Endothelial cell of hepatic sinusoid (primary cell): ENCODE data around the gene PHRF1.
"Not testable (repeated sequence)": the region's sequence is repeated elsewhere in the genome, so short reads cannot be mapped to it uniquely, and the experiment has no call there.

Source experiments
- in situ Hi-C: cut with HindIII; loops from 2 replicates; pipeline ENCODE4 v1.10.0; 2017; ENCODE audit warnings: low sequenced_read_pairs

Gene PHRF1

DNA sequence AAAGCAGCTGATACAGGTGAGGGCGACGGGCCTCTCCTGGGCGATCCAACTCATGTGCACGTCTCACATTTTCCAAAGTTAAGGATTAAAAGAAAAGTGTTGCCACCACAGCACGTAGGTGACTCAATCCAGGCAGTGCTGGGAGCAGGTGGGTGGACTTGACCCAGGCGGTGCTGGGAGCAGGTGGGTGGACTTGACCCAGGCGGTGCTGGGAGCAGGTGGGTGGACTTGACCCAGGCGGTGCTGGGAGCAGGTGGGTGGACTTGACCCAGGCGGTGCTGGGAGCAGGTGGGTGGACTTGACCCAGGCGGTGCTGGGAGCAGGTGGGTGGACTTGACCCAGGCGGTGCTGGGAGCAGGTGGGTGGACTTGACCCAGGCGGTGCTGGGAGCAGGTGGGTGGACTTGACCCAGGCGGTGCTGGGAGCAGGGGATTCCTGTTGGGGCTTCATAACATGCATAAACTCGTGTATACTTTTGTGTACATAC lies 71.4 kb downstream of the PHRF1 start:
- in situ Hi-C loops = not testable (repeated sequence)

DNA sequence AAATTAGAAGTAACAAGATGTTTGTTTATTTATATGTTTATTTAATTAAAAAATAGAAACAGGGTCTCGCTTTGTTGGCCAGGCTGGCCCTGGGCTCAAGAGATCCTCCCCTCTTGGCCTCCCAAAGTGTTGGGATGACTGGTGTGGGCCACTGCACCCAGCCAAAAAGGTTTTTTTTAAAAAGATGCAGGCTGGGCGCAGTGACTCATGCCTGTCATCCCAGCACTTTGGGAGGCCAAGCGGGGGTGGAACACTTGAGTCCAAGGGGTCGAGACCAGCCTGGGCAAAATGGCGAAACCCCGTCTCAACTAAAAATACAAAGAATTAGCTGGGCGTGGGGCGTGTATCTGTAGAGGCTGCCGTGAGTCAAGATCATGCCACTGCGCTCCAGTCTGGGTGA lies 74.2 kb downstream of the PHRF1 start:
- in situ Hi-C loops = loop anchor here (25.0 kb wide), 1 partner anchor 112 kb away; no protein-coding TSS in a partner anchor

DNA sequence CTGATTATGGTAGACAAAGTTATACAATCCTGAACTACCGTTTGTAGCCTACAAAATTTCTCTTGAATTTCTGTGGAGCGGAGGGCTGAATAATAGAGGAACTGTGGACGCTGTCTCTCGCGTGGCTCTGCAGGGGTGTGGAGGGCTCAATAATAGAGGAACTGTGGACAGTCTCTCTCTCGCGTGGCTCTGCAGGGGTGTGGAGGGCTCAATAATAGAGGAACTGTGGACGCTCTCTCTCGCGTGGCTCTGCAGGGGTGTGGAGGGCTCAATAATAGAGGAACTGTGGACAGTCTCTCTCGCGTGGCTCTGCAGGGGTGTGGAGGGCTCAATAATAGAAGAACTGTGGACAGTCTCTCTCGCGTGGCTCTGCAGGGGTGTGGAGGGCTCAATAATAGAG lies 76.9 kb downstream of the PHRF1 start:
- in situ Hi-C loops = loop anchor here (25.0 kb wide), 1 partner anchor 109 kb away; no protein-coding TSS in a partner anchor

DNA sequence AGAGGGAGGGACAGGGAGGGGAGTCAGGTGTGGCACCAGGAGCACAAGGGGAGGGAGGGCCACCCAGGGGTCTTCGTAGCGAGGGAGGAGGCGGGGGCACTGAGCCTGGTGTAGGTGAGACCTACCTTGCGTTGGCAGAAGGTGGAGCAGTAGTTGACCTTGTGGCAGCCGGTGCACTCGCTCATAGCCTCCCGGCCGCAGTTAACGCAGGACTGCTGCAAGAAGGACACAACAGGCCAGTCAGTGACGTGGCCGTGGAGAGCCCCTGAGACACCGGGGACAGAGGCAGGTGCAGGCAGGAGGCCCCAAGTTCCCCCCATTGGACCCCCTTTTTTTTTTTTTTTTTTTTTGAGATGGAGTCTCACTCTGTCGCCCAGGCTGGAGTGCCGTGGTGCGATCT lies 77.6 kb downstream of the PHRF1 start:
- in situ Hi-C loops = loop anchor here (25.0 kb wide), 1 partner anchor 108 kb away; no protein-coding TSS in a partner anchor

DNA sequence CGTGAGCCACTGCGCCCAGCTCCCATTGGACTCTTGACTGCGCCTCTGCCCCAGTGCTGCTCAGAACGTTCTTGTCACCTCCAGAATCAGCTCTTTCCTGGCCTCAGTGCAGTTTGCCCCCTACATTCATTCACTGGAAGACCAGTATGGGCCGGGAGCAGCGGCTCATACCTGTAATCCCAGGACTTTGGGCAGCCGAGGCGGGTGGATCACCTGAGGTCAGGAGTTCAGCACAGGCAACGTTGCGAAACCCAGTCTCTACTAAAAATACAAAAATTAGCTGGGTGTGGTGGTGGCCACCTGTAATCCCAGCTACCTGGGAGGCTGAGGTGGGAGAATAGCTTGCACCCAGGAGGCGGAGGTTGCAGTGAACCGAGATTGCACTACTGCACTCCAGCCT lies 78.2 kb downstream of the PHRF1 start:
- in situ Hi-C loops = loop anchor here (25.0 kb wide), 1 partner anchor 108 kb away; no protein-coding TSS in a partner anchor

DNA sequence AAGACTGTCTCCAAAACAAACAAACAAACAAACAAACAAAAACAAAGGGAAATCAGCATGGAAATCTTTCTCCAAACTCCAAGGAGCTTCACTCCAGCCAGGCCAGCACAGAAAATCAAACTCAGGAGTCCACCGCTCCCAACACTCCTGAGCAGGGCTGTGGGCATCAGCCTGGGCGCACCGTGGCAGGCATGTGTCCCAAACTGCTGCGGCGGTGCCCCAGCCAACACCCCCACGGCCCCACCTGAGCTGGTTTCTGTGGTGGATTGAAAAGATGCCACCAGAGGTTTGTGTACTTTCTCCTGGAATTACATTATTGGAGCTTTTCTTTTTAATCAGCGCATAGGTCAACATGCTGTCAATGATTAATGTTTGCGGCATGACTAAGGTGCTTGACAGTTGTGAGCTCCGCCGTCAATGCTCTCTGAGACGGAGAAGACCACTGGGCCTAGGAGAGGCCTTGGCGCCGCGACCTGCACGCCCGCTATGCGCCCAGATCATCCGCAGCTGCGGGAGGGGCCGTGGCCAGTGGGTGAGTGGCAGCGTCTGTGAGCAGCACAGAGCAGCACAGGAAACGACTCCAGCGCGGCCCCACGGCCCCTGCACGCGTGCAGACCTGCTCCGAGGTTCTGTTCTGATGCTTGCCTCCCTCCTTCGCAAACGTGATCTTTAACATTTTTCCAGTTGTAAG lies 78.9 kb downstream of the PHRF1 start:
- in situ Hi-C loops = loop anchor here (25.0 kb wide), 1 partner anchor 107 kb away; no protein-coding TSS in a partner anchor

DNA sequence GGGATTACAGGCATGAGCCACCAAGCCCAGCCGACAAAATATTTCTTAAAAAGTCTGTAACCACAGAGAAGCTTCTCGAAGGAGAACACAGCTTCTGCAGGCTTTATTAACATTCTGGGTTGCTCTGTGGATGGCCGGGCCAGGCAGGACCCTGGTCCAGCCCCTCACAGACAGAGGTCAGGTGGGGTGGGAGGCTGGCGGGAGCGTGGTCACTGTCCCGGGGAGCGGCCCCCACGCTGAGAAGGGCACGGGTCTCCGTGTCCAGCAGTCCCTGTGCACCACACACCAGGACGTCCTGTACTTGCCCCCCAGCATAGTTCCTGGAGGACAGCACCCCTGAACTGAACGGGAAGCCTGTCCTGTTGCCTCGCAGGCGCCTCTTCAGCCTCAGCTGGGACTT lies 80.2 kb downstream of the PHRF1 start:
- in situ Hi-C loops = loop anchor here (25.0 kb wide), 1 partner anchor 106 kb away; no protein-coding TSS in a partner anchor

DNA sequence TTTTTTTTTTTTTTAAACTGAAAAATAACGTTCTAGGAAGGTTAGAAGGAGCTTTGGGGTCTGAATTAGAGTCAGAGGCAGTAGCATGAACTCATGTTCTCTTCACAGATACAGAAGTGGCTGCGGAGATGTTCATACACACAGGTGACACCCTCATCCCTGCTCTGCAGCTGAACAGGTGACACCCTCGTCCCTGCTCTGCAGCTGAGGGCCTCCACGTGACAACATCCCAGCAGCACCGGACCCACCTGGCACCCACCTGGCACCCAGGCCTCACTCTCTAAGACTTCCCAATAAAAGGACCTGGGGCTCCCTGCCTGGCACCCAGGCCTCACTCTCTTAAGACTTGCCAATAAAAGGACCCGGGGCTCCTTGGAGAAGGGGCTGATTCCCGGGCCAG lies 80.6 kb downstream of the PHRF1 start:
- in situ Hi-C loops = loop anchor here (25.0 kb wide), 1 partner anchor 105 kb away; no protein-coding TSS in a partner anchor

DNA sequence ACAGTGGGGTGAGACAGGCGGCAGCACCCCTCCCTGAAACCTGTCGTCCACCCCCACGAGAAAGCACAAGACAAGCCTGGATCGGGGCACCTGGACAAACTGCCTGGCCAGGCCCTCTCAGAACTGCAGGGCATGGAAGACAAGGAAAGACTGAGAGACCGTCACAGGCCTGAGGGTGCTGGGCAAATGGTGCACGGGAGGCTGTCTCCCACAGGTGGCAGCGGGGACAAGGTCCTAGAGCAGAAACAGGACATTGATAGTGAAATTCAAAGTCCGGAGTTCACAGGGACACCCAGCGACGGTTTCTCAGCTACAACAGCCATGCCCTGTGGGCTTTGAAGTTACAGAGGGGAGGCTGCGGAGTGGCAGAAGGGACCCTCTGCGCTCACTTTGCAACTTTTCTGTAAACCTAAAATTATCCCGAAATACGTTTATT lies 81.4 kb downstream of the PHRF1 start:
- in situ Hi-C loops = loop anchor here (25.0 kb wide), 1 partner anchor 105 kb away; no protein-coding TSS in a partner anchor

DNA sequence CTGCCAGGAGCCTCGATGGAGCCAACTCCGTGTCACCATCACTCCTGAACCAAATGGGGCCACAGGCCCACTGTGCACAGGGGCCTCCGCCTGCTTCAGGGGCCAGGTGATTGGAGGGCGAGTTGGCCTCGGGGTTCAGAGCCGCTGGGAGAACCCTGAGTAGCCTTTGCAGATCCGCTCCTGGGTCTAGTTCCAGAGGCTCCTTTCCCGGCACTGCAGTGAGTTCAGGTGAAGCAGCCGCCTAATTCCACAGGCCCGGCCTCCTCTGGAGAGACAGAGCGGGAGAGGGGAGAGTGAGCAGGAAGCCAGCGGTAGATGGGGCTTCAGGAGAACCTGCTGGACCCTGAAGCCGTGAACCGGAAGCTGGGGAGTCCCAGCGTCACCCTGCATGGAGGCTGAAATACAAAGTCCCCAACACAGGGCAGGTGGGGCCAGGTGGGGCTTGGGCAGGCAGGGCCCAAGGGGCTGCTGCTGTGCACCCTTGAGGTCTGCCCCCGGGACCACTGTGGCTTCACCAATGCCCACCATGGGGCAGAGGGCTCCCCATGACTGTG lies 83.3 kb downstream of the PHRF1 start:
- in situ Hi-C loops = loop anchor here (25.0 kb wide), 1 partner anchor 103 kb away; no protein-coding TSS in a partner anchor

DNA sequence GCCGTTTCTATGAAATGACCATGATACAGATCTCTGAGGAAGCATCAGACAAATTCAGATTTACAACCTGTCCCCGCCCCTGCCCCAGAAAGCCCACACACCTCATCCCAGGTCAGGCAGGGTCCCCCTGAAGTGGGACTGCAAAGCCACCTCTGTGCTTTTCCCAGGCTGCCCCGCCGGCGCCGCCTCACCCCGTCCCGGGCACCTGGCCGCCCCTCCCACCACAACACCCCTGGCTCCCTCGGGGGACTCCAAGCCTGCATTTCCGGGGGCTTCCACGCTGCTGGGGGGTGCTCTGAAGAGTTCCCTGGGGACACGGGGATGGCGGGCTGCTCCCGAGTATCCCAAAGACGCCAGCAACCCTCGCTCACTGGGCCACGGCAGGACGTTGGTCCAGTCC lies 84.0 kb downstream of the PHRF1 start:
- in situ Hi-C loops = loop anchor here (25.0 kb wide), 1 partner anchor 102 kb away; no protein-coding TSS in a partner anchor

DNA sequence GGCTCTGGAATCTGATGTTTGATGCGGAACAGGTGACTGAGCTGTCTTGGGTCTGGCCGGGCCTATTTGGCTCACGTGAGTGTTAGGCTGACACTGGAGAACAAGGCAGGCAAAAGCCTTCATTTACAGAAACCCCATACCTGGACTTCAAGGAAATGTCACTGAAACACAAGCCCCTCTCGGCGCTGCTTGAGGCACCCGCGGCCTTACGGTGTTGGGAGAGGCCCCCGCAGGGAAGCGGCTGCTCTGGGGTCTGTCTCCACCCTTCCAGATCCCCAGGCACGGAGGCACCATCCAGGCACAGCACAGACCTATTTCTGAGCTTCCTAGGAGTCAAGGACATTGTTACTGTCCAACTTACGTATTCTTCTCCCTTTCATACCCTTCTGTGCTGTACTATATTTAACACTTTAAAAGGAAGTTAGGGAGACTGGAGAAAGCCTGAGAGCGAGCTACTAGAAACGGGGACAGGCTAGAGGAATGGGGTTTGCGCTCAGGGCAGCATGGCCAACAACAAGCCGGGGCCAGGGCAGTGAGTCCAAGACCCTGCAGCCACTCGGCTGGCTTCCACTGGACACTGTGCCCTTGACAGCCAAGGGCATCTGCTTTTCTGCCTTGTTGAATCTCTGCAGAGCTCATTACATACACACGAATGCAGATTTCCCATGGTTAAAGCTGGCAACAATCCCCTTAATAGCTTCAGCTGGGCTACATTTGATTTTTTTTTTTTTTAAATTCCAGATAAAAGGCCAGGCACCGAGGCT lies 84.6 kb downstream of the PHRF1 start:
- in situ Hi-C loops = loop anchor here (25.0 kb wide), 1 partner anchor 101 kb away; no protein-coding TSS in a partner anchor
